HTR-8/SVneo (cell line): Measurements from ENCODE around the gene ANKK1.
A peak's percentile ranks its signal among the peaks of the same experiment; 100 is the strongest.

Experiments used
- DNase-seq: peaks from one replicate; pipeline ENCODE4 v3.0.0; 2011; ENCODE audit warnings: low spot score, mixed read lengths; ENCODE audit not compliant: insufficient read length
- FAIRE-seq: peaks from 2 replicates; lab custom pipeline; 2011; peaks lifted over from hg19 to GRCh38; lab: Jason Lieb, UNC

ANKK1 gene

DNA sequence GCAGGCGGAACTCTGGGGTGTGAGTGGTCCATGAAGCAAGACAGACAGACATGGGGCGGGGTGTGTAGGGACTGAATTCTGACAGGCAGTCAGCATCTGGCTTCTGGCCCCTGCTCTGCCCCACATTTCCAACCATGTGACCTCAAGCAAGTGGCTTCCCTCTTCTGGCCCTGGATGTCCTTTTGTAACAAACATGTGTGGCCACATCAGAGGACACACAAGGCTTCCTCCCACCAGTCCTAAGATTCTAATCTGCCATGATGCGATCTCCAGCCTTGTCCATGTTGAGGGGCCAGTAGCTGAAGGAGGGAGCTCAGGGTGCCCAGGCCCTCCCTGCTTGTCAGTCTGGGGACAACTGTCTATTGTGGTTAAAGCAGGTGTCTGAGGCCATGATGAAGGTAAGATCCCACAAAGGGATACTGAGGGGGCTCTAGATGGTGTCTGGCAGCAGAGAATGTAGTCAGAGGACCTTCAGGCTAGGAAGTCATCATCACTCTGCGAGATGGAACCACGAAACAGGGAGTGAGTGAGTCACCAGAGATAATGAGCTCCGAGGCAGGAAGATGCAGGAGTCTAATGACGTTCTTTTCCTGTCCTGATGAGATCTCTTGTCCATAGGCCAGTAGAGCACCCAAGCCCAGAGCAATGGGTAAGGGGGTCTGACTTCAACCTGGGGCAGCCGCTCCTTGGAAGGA, 60.2 kb downstream of the ANKK1 start:
- peak; percentile 55 for FAIRE-seq

GRCh38 chr11:113448316-113448677, 60.7 kb downstream of the ANKK1 start:
- FAIRE-seq: no peak
- no peak for DNase-seq

More for the DNA sequence above, 60.2 kb downstream of the ANKK1 start:
- DNase-seq: peak; percentile 84

DNA sequence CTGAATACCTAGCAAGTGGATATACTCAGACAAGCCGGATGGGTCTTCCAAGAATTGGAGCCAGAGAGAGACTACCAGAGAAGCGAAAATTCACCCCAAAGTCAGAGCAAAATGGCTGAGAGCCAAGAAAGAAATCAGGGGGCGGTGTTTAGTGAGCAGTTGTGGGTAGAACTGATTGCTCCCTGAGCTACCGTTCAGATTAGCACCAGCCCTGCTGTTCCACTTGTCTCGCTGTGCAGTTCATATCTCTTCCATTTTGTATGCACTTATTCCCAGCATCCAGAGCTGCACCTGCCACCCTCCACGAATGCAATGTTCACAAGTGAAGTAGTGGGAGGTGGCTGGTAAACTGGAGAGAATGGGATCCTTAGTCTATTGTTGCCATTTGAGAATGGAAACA, 62.2 kb downstream of the ANKK1 start:
- FAIRE-seq: no peak
- DNase-seq: no peak
